GM21717 (cell line): ENCODE measurements around the gene WDR5.

Experiments used
- ATAC-seq: cut with Tn5 transposase; IDR thresholded peaks from one replicate; pipeline ENCODE4 v1.9.1; 2021; ENCODE audit warnings: mild to moderate bottlenecking, moderate library complexity; ENCODE audit not compliant: unreplicated experiment

Gene WDR5

GRCh38 chr9:134157378-134157885, 21.6 kb downstream of the WDR5 start:
- ATAC-seq, result no peak

DNA sequence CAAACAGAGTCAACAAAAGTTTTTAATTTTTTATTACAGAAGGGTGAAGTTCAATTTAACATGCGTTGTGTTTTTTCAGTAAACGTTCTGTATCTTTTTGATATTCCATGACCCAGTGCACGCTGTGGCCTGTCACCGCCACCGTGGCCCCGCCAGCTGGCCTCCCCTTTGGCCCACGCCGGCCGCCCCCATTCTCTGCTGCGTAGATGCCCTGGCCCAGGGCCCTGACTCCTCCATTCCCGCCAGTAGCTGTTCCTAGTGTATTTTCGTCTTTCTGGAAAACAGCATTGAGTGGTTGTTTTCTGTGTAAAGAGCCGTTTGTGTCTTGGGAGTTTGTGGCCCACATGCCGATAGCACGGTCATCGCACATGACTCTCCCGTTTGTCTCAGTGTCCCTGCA, 22.4 kb downstream of the WDR5 start:
- no peak for ATAC-seq

DNA sequence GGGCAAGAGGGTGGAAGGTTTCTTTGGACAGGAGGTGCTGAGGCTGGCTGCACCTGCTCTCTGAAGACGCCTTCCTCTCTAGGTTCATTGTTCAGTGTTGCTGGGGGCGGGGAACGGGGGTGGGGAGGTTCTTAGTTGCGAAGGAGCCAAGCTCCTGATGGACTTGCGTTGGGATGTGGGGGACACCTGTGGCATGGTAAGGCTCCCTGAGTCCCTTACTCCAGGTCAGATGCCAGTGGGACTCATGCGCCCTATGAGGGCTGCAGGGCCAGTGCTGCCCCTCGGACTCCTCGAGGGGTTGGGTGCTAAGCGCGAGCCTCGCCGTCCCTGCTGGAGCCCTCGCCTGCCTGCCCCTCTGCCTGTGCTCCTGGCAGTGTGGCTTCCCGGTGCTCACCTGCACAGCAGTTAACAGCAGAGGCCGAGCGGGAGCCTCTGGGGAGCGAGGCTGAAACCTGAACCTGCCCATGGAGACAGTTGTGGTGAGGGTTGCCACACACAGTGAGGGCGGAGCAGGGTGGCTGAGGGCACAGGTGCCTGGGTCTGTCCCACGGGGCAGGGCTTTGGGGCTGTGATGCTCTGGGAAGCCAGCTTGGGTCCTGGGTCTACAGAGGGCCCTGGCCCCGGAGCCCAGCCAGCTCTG, 23.0 kb downstream of the WDR5 start:
- ATAC-seq, result no peak

DNA sequence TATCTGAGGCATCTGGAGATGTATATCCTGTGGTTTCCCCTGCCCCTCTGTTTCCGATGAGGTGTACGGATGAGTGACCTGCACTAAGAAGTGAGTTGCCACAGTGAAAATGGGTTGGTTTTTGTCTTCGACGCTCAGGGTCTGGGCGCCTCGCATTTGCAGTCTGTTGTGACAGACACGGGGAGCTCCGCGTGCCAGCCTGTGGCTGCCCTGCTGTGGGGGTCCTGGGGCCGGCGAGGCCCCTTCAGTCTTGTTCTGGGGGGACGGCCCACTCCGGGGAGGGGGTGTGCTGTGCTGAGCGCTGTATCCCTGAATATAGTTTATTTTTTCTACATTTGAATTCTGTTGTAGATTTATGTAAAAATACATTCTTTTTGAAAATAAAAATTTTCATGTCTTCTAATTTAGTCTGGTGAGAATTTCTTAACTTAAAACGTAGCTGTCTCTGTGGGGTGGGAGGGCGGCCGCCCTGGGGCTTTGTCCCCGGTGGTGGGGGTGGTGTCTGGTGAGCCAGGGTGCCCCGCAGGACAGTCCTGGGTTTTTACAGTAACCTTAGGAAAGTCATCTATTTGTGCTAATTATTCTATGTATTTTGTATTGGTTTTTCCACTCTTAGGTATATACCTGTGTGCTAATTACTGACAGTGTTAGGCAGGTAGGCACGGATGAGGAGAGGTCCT, 23.8 kb downstream of the WDR5 start:
- no peak for ATAC-seq

GRCh38 chr9:134161647-134162046, 25.8 kb downstream of the WDR5 start:
- no peak for ATAC-seq

- no peak for ATAC-seq
Measured at GRCh38 chr9:134162212-134162775, 26.4 kb downstream of the WDR5 start.

DNA sequence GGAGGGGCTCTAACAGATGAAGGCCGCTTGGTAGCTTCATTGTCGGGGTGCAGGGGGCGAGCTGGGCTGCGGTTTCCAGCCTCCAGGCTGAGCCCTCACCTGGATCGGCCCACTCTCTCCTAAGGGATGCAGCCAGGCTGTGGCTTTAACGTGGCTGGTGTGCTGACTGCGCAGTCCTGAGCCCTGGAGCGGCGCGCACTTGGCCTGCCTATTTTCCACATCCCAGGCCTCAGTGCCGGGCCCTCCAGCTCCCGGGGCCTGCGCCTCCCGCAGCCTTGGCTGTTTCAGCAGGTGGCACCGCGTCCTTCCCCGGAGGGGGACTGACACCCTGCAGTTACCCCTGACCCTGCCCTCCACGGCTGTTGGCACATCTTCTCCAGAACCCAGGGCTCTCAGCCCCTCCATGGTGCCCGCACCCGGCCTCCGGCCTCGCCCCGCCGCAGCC, 27.1 kb downstream of the WDR5 start:
- no peak for ATAC-seq

DNA sequence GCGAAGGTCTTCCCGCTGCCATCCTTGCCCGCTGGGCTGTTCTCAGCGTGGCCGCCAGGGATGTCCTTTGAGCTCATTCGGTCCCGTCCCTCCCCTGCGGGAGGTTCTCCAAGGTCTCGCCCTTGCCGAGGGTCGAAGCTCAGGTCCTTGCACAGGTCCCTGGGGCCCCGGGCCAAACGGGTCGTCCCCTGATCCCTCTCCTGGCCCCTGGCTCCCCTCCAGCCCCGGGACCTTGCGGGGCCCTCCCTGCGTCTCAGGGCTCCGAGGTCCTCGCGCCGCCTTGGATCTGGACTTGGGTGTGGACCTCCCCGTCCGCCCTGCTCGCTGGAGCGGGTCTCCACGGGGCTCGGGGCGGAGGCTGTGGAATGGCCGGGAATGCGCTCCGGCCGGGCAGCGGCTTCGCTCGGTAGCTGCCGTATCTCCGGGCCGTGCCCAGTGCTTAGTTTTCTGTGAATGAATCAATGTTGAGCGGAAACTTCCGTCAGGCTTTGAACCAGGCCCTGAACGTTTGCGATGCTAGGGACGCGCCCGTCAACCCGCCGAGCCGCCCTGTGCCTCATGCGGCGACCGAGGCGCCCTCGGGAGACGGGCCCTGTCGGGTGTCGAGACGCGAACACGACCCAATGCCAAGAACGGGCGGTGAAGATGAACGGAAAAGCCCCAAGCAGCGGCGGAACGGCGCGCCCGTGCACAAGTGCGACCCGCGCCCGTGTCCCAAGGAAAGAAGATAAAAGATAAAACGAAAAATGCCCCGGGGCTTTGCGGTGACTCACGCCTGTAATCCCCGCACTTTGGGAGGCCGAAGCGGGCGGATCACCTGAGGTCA, 27.7 kb downstream of the WDR5 start:
- no peak for ATAC-seq

- no peak for ATAC-seq
Measured at GRCh38 chr9:134164879-134165278, 29.0 kb downstream of the WDR5 start.

DNA sequence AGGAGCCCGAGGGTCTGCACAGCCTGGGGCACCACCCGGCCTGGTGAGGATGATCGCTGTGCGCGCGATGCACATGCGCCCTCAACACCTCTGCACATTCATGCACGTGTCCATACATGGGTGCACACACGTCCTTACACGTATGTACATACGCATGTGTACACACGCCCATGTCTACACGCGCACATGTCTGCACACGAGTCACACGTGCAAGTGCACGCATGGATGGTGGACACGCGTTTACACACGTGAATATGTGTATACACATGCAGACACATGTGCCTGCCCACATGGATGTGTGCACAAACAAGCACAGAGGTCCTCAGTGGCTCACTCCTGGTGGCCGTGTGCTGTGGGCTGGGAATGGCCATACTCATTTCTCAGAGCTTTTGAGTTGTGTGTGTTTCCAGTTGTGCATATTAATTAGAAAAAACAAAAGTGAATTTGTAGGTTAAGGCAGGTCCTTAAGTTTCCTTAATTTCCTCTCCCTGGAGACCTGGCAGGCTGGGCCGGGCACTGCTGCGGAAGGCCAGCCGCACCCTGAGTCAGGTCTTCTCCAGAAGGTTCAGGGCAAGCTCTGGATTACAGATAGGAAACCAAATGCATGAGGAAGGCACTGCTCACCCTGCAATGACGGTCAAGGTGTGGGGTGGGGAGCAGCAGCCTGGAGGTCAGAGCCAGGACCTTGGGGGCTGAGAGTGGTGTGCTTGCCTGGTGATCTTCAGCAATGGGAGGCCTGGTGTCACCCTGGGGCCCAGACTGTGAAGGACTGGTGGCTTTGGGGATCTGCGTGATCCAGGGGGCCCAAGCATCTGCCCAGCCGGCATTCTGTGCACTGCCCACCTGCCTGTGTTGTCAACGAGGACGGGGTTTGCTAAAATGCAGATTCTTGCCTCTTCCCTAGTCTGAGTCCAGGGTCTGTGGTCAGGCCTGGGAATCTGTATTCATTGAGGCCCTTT, 29.8 kb downstream of the WDR5 start:
- no peak for ATAC-seq

GRCh38 chr9:134166374-134166773, 30.5 kb downstream of the WDR5 start:
- ATAC-seq, result no peak

DNA sequence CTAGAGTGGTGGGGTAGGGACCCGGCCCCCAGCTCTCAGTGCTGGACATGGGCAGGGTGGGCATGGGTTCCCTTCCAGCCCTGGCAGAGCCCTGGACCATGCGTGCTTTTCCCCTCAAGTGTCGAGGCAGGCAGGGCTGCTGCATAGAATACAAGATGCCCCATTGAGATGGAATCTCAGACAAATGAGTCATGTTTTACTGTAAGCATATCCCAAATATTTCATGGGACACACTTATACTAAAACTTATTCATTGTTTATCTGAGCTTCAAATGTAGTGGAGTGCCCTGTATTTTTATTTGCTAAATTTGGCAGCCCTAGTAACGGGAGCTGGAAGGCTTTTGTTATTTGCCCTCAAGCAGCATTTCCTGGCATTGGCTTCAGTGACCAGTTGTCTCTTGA, 31.6 kb downstream of the WDR5 start:
- ATAC-seq, result no peak

GRCh38 chr9:134168757-134169550, 33.1 kb downstream of the WDR5 start:
- no peak for ATAC-seq

DNA sequence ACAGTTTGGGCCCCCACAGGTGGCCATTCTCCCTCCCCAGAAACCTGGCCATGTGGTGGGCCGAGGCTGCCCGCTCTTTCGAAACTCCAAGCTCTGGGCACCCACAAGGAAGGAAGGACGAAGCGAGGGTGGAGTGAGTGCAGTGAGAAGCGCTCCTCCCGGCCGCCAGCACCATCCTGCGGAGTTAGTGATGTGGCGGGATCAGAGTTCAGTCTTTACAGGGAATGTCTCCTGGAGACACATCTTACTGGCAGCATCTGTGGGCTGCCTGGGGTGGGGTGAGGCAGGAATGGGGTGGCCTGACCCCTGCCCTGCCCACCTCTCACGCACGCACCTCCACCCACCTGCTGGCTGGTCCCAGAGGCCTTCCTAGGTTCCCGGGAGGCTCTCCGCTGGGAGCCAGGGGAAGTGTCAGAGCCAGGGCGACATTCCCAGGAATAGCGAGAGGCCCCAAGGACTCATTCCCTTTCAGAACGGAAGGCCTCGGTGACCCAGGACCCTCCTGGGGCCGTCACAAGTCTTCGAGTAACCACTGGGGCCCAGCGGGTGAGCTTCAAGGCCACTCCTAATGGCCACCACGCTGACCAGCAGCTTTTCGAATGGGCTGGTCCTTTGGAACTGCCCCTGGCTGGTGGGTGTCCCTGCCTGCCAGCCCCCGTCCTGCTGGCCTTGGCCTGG, 34.0 kb downstream of the WDR5 start:
- no peak for ATAC-seq

- ATAC-seq, result no peak
Measured at GRCh38 chr9:134170532-134171315, 34.8 kb downstream of the WDR5 start.

DNA sequence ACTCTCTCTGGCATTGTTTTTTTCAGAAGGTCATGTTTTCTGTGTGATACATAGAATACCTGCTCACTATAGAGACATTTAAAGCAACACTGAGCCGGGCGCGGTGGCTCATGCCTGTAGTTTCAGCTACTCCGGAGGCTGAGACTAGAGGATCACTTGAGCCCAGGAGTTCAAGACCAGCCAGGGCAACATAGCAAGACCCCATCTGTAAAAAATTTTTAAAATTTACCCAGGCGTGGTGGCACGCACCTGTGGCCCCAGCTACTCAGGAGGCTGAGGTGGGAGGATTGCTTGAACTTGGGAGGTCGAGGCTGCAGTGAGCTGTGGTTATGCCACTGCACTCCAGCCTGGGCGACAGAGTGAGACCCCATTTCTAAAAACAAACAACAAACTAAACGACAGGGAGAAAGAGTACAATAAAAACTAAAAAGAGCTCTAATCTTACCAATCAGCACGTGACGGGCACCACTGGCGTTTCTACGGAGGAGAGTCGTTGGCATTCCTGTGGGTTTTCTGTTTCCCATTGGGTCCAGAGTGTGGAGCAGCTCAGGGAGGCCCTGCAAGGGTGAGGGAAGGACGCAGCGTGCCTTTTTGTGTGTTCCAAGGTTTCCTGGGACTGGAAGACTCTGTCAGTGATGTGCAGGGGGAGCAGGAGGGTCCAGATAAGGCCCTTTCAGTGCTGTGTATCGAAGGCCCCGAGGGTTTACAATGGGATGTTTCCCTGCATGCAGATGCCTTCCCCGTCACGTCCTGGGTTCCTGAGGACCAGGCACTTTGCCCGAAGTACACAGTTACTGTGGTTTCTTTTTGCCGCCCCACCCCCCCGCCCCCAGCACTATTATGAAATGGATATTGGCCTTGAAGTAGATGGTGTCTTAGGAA, 35.7 kb downstream of the WDR5 start:
- no peak for ATAC-seq
